GM13977 (cell line): ENCODE data around the gene TP53BP2.

Source experiments
- DNase-seq: peaks from one replicate; pipeline ENCODE4 v3.0.0; 2012; ENCODE audit warnings: low spot score
- CTCF ChIP-seq: IDR thresholded peaks from 2 replicates; pipeline ENCODE4 v1.5.1; 2012; ENCODE audit warnings: mild to moderate bottlenecking, control low read depth; ENCODE audit not compliant: insufficient read depth; ENCODE audit errors: extremely low read depth, missing control alignments
- in situ Hi-C: fragments of 300-500 bp; cut with MboI; formaldehyde crosslinking; loops from one replicate; pipeline ENCODE4 v1.12.0; 2022; ENCODE audit warnings: low sequenced_read_pairs, low pct_unique_long_range_greater_than_20kb, mixed read lengths, inconsistent platforms; ENCODE audit not compliant: unreplicated experiment

The TP53BP2 gene

DNA sequence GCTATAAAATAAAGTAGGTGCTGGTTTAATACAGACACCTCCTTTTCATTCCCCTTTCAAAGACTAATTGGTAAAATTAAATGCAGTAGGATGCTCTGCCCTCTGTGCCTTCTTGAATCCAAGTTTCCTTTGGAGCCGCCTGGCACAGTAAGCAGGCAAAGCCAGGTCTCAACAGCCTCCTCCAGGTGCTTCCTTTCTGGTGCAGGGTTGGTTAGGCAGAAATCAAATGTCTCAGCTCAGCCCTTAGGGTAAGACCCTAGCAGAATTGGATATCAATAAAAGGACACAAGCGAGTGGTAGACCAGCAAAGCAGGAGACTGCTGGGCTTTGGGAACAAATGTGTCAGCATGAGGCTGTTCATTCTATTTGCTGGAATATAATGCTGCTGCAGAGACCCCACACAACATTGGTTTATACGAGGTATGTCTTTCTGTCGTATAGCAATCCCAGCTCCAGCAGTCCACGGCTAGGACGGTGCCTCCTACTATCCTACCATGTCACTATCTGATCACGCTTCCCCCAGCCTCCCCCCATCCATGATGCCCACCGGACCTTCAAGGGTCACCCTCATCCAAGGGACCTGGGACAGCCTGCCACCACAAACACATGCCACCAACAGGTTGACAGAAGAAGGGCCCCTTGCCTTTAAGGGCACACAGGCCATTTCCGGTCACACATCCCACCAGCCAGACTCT is 75.0 kb downstream of the TP53BP2 start:
- DNase-seq = no peak
- no peak for TF ChIP-seq CTCF
- in situ Hi-C loops = no loop called here

DNA sequence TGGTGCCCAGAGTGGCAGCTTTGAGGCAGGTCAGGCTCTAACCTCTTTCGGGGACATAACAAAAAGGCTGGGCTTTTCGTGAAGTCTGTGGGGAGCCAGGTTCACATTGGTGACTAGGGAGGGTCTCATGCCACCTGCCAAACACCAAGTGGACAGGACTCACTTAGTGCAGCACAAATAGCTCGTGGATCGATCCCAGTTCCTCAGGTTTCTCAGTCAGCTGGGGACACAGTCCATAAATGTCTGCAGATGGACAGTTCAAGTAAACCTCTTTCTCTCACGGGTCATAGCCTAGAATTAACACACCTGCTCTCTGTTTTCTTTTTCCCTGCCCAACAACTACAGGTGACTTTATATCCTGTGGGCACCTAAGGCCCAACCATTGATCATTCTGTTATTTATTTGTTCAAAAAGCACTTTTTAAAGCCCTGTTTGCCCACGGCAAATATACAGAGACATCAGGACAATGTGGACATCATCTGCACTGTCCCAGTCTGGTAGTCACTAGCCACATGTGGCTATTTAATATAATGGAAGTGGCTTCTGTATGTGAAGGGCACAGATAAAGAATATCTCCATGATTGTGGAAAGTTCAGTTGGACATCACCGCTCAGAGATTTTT is 79.9 kb downstream of the TP53BP2 start:
- no peak for DNase-seq
- no peak for TF ChIP-seq CTCF
- in situ Hi-C loops = no loop called here

DNA sequence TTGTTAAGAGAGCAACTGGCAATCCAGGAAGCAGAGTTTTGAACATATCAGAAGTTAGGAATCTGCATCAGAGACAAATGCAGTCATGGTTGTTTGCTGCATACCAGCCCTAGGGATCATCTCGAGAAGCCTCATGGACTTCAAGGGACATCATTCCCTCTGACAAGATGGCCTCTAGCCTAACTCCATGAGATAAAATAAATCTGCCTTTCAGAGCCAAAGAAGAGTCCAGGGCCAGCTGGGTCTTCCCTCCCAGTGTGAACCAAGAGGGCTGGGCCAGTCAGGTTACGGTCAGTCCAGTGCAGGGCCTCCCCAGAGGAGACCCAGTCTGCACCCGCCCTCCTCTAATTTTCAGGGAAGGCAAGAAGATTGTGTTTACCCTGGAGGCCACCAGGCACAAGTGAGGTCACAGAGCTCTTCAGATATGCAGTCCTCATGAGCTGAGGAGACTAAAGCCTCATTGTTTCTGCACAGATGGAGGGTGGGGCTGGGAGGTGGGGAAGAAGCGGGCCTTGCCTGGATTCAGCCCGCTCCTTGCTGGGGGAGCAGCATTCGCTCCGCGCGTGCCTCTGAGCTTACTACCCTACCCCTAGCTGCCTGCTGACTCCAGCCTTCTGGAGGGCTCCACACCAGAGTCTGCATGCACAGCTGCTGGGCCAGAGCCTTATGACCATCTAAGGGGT is 80.6 kb downstream of the TP53BP2 start:
- no peak for DNase-seq

GRCh38 chr1:223763881-223764280 is 81.9 kb downstream of the TP53BP2 start:
- no peak for DNase-seq
- TF ChIP-seq CTCF = no peak
- in situ Hi-C loops = no loop called here

More for the DNA sequence above, 80.6 kb downstream of the TP53BP2 start:
- TF ChIP-seq CTCF = no peak
- in situ Hi-C loops = no loop called here

DNA sequence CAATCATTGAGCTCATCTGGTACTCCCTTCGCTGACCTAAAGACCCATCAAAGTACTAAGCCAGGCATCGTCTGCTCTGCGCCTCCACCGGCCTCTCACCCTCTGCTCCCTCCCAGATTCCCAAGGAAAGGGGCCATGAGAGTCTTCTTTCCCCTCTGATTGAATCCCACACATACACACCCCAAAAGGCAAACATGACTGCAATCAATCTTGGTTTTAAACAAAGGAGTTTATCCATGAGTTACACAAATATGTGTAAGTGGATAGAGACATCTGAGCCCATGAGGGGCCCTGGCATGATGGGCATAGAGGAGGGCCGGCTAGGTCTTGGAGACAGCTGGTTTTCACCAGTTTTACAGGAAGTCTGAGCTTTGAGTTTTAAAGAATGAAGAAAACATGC is 82.5 kb downstream of the TP53BP2 start:
- DNase-seq = no peak
- in situ Hi-C loops = no loop called here
- no peak for TF ChIP-seq CTCF

DNA sequence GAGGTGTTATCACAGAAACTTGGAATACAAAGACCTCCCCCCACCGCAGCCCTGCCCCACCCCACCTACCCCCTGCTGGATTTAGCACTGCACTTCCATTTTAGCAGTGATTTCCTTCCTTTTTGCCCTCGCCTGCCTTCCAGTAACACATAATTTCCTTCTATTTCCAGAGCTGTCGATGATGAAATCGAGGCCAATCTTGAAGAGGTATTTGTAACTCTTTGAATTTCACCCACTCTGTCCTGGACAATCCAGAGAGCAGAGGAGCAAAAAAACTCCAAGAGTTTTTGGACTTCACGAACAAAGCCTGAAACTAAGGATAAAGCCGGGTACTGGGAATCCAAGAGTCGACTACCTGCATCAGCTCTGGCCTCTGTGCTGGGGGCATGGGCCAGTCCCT is 84.3 kb downstream of the TP53BP2 start:
- in situ Hi-C loops = no loop called here
- no peak for TF ChIP-seq CTCF
- no peak for DNase-seq
